GM23338 (cell line): Measurements from ENCODE around the gene UQCC5.

Experiments used
- CREB1 ChIP-seq: fragments of 250-450 bp; sonication (Bioruptor Pico); IDR thresholded peaks from 2 replicates; pipeline ENCODE4 v1.5.0; 2020; ENCODE audit warnings: low read depth, mild to moderate bottlenecking, moderate library complexity
- EZH2 ChIP-seq: fragments of 200-600 bp; sonication (generic); IDR thresholded peaks from one replicate; pipeline ENCODE4 v1.8.0; 2017; ENCODE audit warnings: antibody characterized with exemption, mild to moderate bottlenecking, low read depth; ENCODE audit not compliant: unreplicated experiment
- EZH2phosphoT487 ChIP-seq: fragments of 200-600 bp; sonication (generic); IDR thresholded peaks from one replicate; pipeline ENCODE4 v1.8.1; 2018; ENCODE audit warnings: antibody characterized with exemption; ENCODE audit not compliant: unreplicated experiment
- JUNB ChIP-seq: IDR thresholded peaks from one replicate; pipeline ENCODE4 v1.6.1; 2016; ENCODE audit warnings: antibody characterized with exemption; ENCODE audit not compliant: unreplicated experiment
- POLR2AphosphoS5 ChIP-seq: IDR thresholded peaks from 2 replicates; pipeline ENCODE4 v1.6.1; 2016; ENCODE audit warnings: antibody characterized with exemption, low read depth
- ZNF114 ChIP-seq: fragments of 250-450 bp; sonication (Bioruptor Pico); IDR thresholded peaks from 2 replicates; pipeline ENCODE4 v1.5.0; 2020; ENCODE audit warnings: mild to moderate bottlenecking, moderate library complexity
- ZNF331 ChIP-seq: fragments of 250-450 bp; sonication (Bioruptor Pico); IDR thresholded peaks from 2 replicates; pipeline ENCODE4 v1.5.0; 2020; ENCODE audit warnings: low read depth, mild to moderate bottlenecking, moderate library complexity
- TF ChIP-seq, protein P1 (sequence below), 2 experiments: fragments of 200-600 bp in 1 of 2; sonication (generic) in 1 of 2; conservative IDR thresholded peaks; 2 replicates each; pipeline versions ENCODE4 v1.5.1 to v1.6.1; 2016 to 2017; ENCODE audit warnings: antibody characterized with exemption in 2 of 2, low read depth in 2 of 2, mild to moderate bottlenecking in 2 of 2, moderate library complexity in 1 of 2
- TF ChIP-seq, protein P2 (sequence below): IDR thresholded peaks from one replicate; pipeline ENCODE4 v1.6.1; 2018; ENCODE audit warnings: antibody characterized with exemption; ENCODE audit not compliant: unreplicated experiment
- TF ChIP-seq, protein P3 (sequence below): IDR thresholded peaks from 2 replicates; pipeline ENCODE4 v1.6.1; 2016; ENCODE audit warnings: antibody characterized with exemption

DNA sequence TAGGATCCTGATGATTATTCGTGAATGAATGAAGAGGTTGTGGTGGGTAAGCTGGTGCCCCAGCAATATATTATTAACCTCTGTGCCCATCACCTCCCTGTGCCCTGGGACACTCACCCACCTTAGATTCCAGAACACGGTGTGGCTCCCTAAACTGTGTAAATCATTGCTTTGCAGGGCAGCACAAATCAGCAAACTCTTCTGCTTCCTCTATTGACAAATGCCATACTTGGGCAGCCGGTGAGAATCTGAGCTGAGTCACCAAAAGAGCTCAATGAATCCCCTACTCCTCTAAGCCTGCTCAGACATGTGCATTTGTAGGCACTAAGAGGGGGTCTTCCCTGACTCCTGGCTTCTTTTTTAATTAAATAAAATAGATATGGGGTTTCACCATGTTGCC is 15.7 kb downstream of the UQCC5 start:
- TF ChIP-seq, protein P1, sequence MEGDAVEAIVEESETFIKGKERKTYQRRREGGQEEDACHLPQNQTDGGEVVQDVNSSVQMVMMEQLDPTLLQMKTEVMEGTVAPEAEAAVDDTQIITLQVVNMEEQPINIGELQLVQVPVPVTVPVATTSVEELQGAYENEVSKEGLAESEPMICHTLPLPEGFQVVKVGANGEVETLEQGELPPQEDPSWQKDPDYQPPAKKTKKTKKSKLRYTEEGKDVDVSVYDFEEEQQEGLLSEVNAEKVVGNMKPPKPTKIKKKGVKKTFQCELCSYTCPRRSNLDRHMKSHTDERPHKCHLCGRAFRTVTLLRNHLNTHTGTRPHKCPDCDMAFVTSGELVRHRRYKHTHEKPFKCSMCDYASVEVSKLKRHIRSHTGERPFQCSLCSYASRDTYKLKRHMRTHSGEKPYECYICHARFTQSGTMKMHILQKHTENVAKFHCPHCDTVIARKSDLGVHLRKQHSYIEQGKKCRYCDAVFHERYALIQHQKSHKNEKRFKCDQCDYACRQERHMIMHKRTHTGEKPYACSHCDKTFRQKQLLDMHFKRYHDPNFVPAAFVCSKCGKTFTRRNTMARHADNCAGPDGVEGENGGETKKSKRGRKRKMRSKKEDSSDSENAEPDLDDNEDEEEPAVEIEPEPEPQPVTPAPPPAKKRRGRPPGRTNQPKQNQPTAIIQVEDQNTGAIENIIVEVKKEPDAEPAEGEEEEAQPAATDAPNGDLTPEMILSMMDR (conservative IDR thresholded peaks at IDR 0.05; ENCODE audit: low read depth in 2 of 2) = no peak
- TF ChIP-seq, protein P2, sequence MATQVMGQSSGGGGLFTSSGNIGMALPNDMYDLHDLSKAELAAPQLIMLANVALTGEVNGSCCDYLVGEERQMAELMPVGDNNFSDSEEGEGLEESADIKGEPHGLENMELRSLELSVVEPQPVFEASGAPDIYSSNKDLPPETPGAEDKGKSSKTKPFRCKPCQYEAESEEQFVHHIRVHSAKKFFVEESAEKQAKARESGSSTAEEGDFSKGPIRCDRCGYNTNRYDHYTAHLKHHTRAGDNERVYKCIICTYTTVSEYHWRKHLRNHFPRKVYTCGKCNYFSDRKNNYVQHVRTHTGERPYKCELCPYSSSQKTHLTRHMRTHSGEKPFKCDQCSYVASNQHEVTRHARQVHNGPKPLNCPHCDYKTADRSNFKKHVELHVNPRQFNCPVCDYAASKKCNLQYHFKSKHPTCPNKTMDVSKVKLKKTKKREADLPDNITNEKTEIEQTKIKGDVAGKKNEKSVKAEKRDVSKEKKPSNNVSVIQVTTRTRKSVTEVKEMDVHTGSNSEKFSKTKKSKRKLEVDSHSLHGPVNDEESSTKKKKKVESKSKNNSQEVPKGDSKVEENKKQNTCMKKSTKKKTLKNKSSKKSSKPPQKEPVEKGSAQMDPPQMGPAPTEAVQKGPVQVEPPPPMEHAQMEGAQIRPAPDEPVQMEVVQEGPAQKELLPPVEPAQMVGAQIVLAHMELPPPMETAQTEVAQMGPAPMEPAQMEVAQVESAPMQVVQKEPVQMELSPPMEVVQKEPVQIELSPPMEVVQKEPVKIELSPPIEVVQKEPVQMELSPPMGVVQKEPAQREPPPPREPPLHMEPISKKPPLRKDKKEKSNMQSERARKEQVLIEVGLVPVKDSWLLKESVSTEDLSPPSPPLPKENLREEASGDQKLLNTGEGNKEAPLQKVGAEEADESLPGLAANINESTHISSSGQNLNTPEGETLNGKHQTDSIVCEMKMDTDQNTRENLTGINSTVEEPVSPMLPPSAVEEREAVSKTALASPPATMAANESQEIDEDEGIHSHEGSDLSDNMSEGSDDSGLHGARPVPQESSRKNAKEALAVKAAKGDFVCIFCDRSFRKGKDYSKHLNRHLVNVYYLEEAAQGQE = no peak
- TF ChIP-seq EZH2 (no peak), JUNB (no peak), POLR2AphosphoS5 (no peak), ZNF114 (CRISPR knock-in tag) (no peak), CREB1 (CRISPR knock-in tag) (no peak), EZH2phosphoT487 (no peak), ZNF331 (CRISPR knock-in tag) (no peak)
- TF ChIP-seq, protein P3, sequence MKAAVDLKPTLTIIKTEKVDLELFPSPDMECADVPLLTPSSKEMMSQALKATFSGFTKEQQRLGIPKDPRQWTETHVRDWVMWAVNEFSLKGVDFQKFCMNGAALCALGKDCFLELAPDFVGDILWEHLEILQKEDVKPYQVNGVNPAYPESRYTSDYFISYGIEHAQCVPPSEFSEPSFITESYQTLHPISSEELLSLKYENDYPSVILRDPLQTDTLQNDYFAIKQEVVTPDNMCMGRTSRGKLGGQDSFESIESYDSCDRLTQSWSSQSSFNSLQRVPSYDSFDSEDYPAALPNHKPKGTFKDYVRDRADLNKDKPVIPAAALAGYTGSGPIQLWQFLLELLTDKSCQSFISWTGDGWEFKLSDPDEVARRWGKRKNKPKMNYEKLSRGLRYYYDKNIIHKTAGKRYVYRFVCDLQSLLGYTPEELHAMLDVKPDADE = no peak
